GM18873 (cell line): Measurements from ENCODE around the gene TNIK.

ENCODE experiments used
- ATAC-seq: cut with Tn5 transposase; IDR thresholded peaks from one replicate; pipeline ENCODE4 v1.9.1; 2021; ENCODE audit warnings: mild to moderate bottlenecking, moderate library complexity, moderate number of reproducible peaks; ENCODE audit not compliant: unreplicated experiment, low FRiP score

The TNIK gene

GRCh38 chr3:171028779-171029232 lies 431.4 kb downstream of the TNIK start:
- ATAC-seq: no peak

DNA sequence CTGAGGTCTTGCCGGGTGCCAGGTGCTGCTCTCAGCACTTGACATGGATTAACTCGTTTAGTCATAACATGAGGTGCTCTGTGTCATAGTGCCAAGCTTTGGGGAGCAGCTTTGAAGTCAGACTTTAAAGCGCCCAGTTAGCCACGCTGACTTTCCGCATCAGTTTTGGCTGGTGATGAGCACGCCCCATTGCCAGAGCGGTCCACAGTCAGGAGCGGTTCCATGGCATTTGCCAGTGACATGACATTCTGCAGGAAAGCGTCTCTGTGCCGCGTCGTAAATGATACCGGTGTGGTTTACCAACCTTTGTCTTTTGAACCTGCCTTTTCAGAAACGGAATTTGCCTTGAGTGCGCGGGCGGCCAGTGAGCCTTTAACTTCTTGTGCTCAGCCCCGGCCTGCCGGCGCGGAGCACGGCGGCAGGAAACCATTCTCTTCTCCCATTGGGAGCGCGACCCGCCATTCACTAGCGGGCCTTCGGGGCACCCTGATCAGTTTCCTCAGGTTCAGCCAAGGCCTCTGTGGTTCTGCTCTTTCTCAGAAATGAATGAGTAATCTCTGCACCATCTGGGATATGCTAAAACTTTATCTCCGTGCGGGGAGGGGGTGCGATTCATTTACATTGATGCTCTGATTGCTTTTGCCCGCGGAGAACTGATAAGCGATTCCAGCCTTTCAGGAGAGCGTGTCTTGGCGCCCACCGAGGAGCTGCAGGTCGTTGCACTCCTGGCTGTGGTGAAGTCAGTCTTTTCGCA lies 432.0 kb downstream of the TNIK start:
- peak; percentile 65 for ATAC-seq

DNA sequence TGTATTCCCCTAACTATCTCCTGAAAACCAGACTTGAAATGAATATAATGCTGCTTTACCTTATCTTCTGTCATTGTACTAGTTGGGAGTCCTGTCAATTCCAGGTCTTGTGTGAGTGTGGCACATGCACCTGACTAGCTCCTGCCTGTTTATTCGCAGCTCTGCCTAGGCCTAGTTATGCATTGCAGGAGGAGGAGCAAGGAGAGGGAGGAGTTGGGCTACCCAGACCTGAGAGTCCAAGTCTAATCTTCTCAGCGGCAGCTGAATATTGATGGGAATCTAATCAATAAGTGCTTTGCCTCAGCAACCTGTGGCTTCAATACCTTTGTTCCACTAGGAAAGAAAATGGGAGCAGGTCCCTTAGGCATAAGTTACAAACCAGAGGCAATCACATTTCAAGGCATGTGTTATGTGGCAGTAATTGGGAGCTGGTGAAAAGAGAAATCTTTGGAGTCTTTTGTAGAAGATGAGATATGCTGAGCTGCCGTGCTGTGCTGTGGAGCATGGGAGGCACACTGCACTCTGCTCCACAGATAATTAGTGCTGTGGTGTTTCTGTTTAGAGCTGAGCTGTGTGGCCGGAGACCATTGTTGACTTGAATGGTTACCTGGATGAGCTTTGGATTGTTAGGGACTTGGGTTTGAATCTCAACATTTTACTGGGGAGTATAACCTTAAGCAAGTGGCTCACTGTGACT lies 433.5 kb downstream of the TNIK start, which contains the start of gene SLC2A2:
Gene SLC2A2, minus strand, starts transcription at position 124 of the 697 bp plus-strand sequence. Its CDS starts 50 bp downstream, at position 74.
- ATAC-seq: no peak

DNA sequence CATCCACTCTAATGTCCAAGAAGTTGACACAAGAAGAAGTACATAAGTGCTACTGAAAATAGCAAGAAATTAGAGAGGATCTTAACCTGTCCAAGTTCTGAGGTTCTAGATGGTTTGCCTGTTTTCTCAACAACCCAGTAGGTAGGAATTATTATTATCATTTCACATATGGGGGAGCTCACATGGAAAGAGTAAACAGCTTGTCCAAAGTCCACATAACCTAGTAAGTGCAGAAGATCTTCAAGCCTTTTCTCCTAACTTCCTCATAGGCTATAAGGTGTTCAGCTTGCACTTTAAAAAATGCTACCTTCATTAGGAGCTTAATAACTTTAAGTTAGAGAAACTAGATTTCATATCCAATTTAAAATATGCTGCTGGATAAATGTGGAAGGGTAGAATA lies 436.6 kb downstream of the TNIK start:
- ATAC-seq: no peak

DNA sequence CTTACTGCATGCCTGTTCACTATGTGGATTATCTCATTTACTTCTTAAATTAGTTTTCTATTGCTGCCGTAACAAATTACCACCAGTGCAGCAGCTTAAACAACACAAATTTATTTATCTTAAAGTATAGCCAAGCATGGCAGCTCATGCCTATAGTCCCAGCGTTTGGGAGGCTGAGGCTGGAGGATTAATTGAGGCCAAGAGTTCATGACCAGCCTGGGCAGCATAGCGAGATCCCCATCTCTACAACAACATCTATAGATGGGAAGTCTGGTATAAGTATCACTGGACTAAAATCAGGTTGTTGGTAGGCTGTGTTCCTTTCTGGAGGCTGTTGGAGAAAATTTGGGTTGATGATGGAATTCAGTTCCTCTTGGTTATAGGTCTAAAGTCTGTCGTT lies 438.8 kb downstream of the TNIK start:
- no peak for ATAC-seq

DNA sequence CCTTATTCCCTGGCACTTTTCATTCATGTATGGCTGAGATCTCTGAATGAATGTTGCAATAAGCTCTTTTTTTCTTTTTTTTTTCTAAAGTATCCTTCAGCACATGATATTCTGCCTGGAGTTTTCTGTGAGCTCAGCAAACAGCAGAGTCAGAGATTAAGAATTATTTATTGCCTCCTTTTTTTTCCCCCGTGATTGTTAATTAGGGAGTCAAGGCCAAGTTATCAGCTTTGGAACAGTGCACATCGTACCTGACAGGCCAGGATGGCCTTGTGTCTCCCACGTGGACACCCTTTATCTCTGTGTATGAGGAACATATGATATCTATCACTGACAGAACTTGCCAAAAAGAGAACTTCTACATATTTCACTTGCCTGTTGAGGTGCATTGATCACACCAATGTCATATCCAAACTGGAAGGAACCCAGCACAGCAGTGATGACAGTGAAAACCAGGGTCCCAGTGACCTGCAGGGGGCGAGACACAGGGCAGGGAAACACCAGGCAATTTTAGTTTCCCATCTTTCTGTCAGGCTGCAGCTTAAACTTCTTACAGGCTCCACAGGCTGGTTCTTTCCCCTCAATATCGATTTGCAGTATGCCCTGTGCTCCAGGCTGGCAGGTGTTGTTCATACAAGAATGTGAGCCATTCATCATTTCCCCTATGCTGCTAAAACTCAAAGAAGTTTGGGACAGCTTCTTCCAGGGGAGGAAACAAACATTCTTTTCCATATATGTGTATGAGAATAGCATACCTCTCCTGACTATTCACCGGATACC lies 441.9 kb downstream of the TNIK start:
- no peak for ATAC-seq

GRCh38 chr3:171013822-171014748 lies 446.1 kb downstream of the TNIK start:
- ATAC-seq: no peak

DNA sequence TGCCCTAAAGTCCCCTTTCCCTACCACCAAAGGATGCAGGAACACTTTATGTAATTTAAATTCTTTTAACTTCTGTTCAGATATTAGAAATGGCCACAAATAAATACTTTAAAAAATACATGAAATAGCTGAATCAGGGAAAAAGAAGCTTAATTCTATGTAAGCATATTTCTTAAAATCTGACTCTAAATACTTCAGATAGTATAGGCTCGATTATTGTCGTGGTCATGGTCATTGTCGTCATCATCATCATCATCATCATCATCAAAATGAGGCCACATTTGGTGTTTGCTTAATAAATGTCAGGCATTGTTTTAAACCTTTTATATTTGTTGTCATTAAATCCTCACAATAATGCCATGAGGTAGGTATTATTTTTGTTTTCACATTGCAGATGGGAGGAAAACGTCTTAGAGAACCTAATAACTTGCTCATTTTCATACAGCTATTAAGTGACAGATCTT lies 448.3 kb downstream of the TNIK start:
- ATAC-seq: no peak
